HEK293 (cell line): Measurements from ENCODE around the gene MC1R.

Source experiments
- CTCF ChIA-PET: fragments of 350-600 bp; formaldehyde crosslinking; extraction: SDS; loops from one replicate; lab custom pipeline; 2021; ENCODE audit warnings: antibody characterized with exemption; lab: Yijun Ruan, JAX
- POLR2A ChIA-PET: fragments of 300-600 bp; formaldehyde crosslinking; extraction: SDS; loops from one replicate; lab custom pipeline; 2020; ENCODE audit warnings: antibody characterized with exemption, inconsistent platforms; lab: Yijun Ruan, JAX
- H3K27ac ChIP-seq: fragments of 200-500 bp; sonication (Bioruptor generic); 2 replicates; pipeline ENCODE4 v1.5.1; 2014; ENCODE audit warnings: low read depth, low read length, control low read depth, inconsistent platforms; ENCODE audit errors: extremely low read depth
- H3K36me3 ChIP-seq, 2 experiments: fragments of 200-500 bp in 1 of 2; sonication (Bioruptor generic) in 1 of 2; 1 replicate in 1 of 2; 2 replicates in 1 of 2; pipeline ENCODE4 v1.5.1; 2014 to 2017; ENCODE audit warnings: inconsistent platforms in 2 of 2, low read length in 2 of 2; ENCODE audit not compliant: control insufficient read depth in 2 of 2, insufficient read depth in 1 of 2
- H3K4me1 ChIP-seq: fragments of 200-500 bp; sonication (Bioruptor generic); 2 replicates; pipeline ENCODE4 v1.5.1; 2014; ENCODE audit warnings: mild to moderate bottlenecking, low read length, inconsistent platforms; ENCODE audit not compliant: control insufficient read depth, insufficient read depth
- H3K4me3 ChIP-seq: 2 replicates; pipeline ENCODE4 v1.5.1; 2011; ENCODE audit warnings: low read depth, mild to moderate bottlenecking, control low read depth, low read length, moderate library complexity
- H3K9me3 ChIP-seq: fragments of 200-500 bp; sonication (Bioruptor generic); 2 replicates; pipeline ENCODE4 v1.5.1; 2014; ENCODE audit warnings: low read depth, low read length, inconsistent platforms; ENCODE audit not compliant: control insufficient read depth, insufficient read depth
- FEZF1 ChIP-seq: fragments of 450-650 bp; formaldehyde crosslinking; IDR thresholded peaks from 2 replicates; pipeline ENCODE4 v1.5.1; 2016; ENCODE audit warnings: missing biosample characterization, missing genetic modification characterization
- KLF1 ChIP-seq: fragments of 450-650 bp; formaldehyde crosslinking; IDR thresholded peaks from 2 replicates; pipeline ENCODE4 v1.5.1; 2016; ENCODE audit warnings: missing biosample characterization, missing genetic modification characterization
- KLF9 ChIP-seq: fragments of 450-650 bp; formaldehyde crosslinking; IDR thresholded peaks from 2 replicates; pipeline ENCODE4 v1.5.1; 2016; ENCODE audit warnings: missing biosample characterization, missing genetic modification characterization, low read depth
- OVOL3 ChIP-seq: fragments of 450-650 bp; formaldehyde crosslinking; IDR thresholded peaks from 2 replicates; pipeline ENCODE4 v1.5.1; 2016; ENCODE audit warnings: missing biosample characterization, missing genetic modification characterization
- RBAK ChIP-seq: fragments of 450-650 bp; formaldehyde crosslinking; IDR thresholded peaks from 2 replicates; pipeline ENCODE4 v1.5.1; 2016; ENCODE audit warnings: missing biosample characterization, missing genetic modification characterization
- ZBTB49 ChIP-seq: fragments of 450-650 bp; formaldehyde crosslinking; IDR thresholded peaks from 2 replicates; pipeline ENCODE4 v1.5.1; 2016; ENCODE audit warnings: missing biosample characterization, missing genetic modification characterization, low read depth
- ZFHX2 ChIP-seq: fragments of 450-650 bp; formaldehyde crosslinking; conservative IDR thresholded peaks from 2 replicates; pipeline ENCODE4 v1.5.1; 2016; ENCODE audit warnings: missing biosample characterization, missing genetic modification characterization
- ZFP3 ChIP-seq: fragments of 450-650 bp; formaldehyde crosslinking; IDR thresholded peaks from 2 replicates; pipeline ENCODE4 v1.5.1; 2016; ENCODE audit warnings: low read depth, missing biosample characterization, missing genetic modification characterization
- ZFP41 ChIP-seq: fragments of 450-650 bp; formaldehyde crosslinking; IDR thresholded peaks from 2 replicates; pipeline ENCODE4 v1.5.1; 2016; ENCODE audit warnings: missing biosample characterization, missing genetic modification characterization, borderline replicate concordance
- ZNF221 ChIP-seq: fragments of 450-650 bp; formaldehyde crosslinking; IDR thresholded peaks from 2 replicates; pipeline ENCODE4 v1.5.1; 2017; ENCODE audit warnings: missing biosample characterization, missing genetic modification characterization, borderline replicate concordance
- ZNF223 ChIP-seq: fragments of 450-650 bp; formaldehyde crosslinking; IDR thresholded peaks from 2 replicates; pipeline ENCODE4 v1.5.1; 2016; ENCODE audit warnings: missing biosample characterization, missing genetic modification characterization
- ZNF23 ChIP-seq: fragments of 450-650 bp; formaldehyde crosslinking; IDR thresholded peaks from 2 replicates; pipeline ENCODE4 v1.5.1; 2016; ENCODE audit warnings: missing biosample characterization, missing genetic modification characterization, borderline replicate concordance
- ZNF391 ChIP-seq: fragments of 450-650 bp; formaldehyde crosslinking; IDR thresholded peaks from 2 replicates; pipeline ENCODE4 v1.5.1; 2016; ENCODE audit warnings: low read depth, missing biosample characterization, missing genetic modification characterization, borderline replicate concordance
- ZNF433 ChIP-seq: fragments of 450-650 bp; formaldehyde crosslinking; IDR thresholded peaks from 2 replicates; pipeline ENCODE4 v1.5.1; 2016; ENCODE audit warnings: missing biosample characterization, missing genetic modification characterization, low read depth
- ZNF473 ChIP-seq: fragments of 450-650 bp; formaldehyde crosslinking; IDR thresholded peaks from 2 replicates; pipeline ENCODE4 v1.5.1; 2017; ENCODE audit warnings: missing biosample characterization, missing genetic modification characterization
- ZNF561 ChIP-seq: fragments of 450-650 bp; IDR thresholded peaks from 2 replicates; pipeline ENCODE4 v1.5.1; 2018; ENCODE audit warnings: missing biosample characterization, missing genetic modification characterization, borderline replicate concordance
- ZNF580 ChIP-seq: fragments of 450-650 bp; formaldehyde crosslinking; IDR thresholded peaks from 2 replicates; pipeline ENCODE4 v1.5.1; 2016; ENCODE audit warnings: missing biosample characterization, missing genetic modification characterization
- ZNF626 ChIP-seq: fragments of 450-650 bp; sonication (Bioruptor Pico); formaldehyde crosslinking; IDR thresholded peaks from 2 replicates; pipeline ENCODE4 v1.5.1; 2018; ENCODE audit warnings: missing biosample characterization, missing genetic modification characterization, inconsistent platforms
- ZNF645 ChIP-seq: fragments of 450-650 bp; formaldehyde crosslinking; IDR thresholded peaks from 2 replicates; pipeline ENCODE4; 2016; ENCODE audit warnings: missing biosample characterization, missing genetic modification characterization
- ZNF692 ChIP-seq: fragments of 450-650 bp; formaldehyde crosslinking; IDR thresholded peaks from 2 replicates; pipeline ENCODE4 v1.5.1; 2016; ENCODE audit warnings: missing biosample characterization, missing genetic modification characterization
- ZNF843 ChIP-seq: fragments of 450-650 bp; formaldehyde crosslinking; IDR thresholded peaks from 2 replicates; pipeline ENCODE4 v1.5.1; 2016; ENCODE audit warnings: missing biosample characterization, missing genetic modification characterization
- TF ChIP-seq, protein P1 (sequence below): fragments of 450-650 bp; formaldehyde crosslinking; IDR thresholded peaks from 2 replicates; pipeline ENCODE4 v1.5.1; 2017; ENCODE audit warnings: missing biosample characterization, missing genetic modification characterization

Gene MC1R

GRCh38 chr16:89887243-89887642 lies 31.4 kb upstream of the MC1R start:
- CTCF ChIA-PET, result interaction anchor here (1.0 kb wide), 1 partner anchor 27 kb away, joined by 5 read pairs; no protein-coding TSS in a partner anchor
- Histone ChIP-seq H3K27ac (no peak overlapping the region), H3K4me3 (no peak overlapping the region), H3K4me1 (no peaks in the 10 kb centered on the region), H3K36me3 (peaks cover 27 to 83% of the 10 kb centered on the region in 2 experiments; a peak in 2 of 3 replicates), H3K9me3 (no peaks in the 10 kb centered on the region)
- TF ChIP-seq ZNF473 (tag by site-specific recombination) (no peak), ZNF580 (tag by site-specific recombination) (no peak), ZFP3 (tag by site-specific recombination) (no peak), ZNF221 (no peak), ZNF645 (tag by site-specific recombination) (no peak), KLF9 (no peak), ZNF433 (tag by site-specific recombination) (no peak), ZNF391 (tag by site-specific recombination) (no peak), ZNF561 (tag by site-specific recombination) (no peak), OVOL3 (tag by site-specific recombination) (no peak), ZNF692 (tag by site-specific recombination) (no peak), ZNF626 (no peak), ZFP41 (tag by site-specific recombination) (no peak), RBAK (tag by site-specific recombination) (no peak)
- TF ChIP-seq, protein P1, sequence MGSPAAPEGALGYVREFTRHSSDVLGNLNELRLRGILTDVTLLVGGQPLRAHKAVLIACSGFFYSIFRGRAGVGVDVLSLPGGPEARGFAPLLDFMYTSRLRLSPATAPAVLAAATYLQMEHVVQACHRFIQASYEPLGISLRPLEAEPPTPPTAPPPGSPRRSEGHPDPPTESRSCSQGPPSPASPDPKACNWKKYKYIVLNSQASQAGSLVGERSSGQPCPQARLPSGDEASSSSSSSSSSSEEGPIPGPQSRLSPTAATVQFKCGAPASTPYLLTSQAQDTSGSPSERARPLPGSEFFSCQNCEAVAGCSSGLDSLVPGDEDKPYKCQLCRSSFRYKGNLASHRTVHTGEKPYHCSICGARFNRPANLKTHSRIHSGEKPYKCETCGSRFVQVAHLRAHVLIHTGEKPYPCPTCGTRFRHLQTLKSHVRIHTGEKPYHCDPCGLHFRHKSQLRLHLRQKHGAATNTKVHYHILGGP, result no peak
- POLR2A ChIA-PET, result interaction anchor here (1.4 kb wide), 1 partner anchor 14 kb away, joined by 6 read pairs; the partner anchor contains the start of gene TCF25

GRCh38 chr16:89890200-89890599 lies 28.5 kb upstream of the MC1R start:
- TF ChIP-seq ZNF223 (tag by site-specific recombination) (no peak), ZNF23 (tag by site-specific recombination) (no peak), KLF1 (tag by site-specific recombination) (no peak), ZFHX2 (tag by site-specific recombination) (no peak), ZBTB49 (tag by site-specific recombination) (no peak), FEZF1 (tag by site-specific recombination) (no peak), ZNF843 (tag by site-specific recombination) (no peak)
- ChIA-PET POLR2A (interaction anchor here (1.8 kb wide), 1 partner anchor 17 kb away, joined by 5 read pairs; the partner anchor contains the start of gene TCF25), CTCF (no interaction called here)
- H3K27ac ChIP-seq, result no peak overlapping the region
- H3K4me1 ChIP-seq, result no peaks in the 10 kb centered on the region
- peaks cover 22 to 83% of the 10 kb centered on the region in 2 experiments; a peak in 2 of 3 replicates for H3K36me3 ChIP-seq
- no peak overlapping the region for H3K4me3 ChIP-seq
- no peaks in the 10 kb centered on the region for H3K9me3 ChIP-seq
